K562 (cell line): Measurements from ENCODE around the gene PLEKHA6. TPM values are rescaled to one million over a fixed set of nuclear protein-coding genes. Genes with fewer than 3 reads are reported as not detected.

Experiments
- ARNT ChIP-seq, 2 experiments: fragments of 450-650 bp; IDR thresholded peaks; 2 replicates each; pipeline ENCODE4 v1.6.1; 2016; ENCODE audit warnings: mild to moderate bottlenecking in 1 of 2
- ATF3 ChIP-seq, 2 experiments: fragments of 450-650 bp in 1 of 2; sonication (generic) in 1 of 2; formaldehyde crosslinking in 1 of 2; IDR thresholded peaks in 1 of 2; conservative IDR thresholded peaks in 1 of 2; 2 replicates each; pipeline versions ENCODE4 v1.6.1 to v1.8.1; 2016 to 2023; ENCODE audit warnings: mild to moderate bottlenecking in 2 of 2, moderate library complexity in 2 of 2, inconsistent platforms in 1 of 2, missing genetic modification reagents in 1 of 2
- BDP1 ChIP-seq: IDR thresholded peaks from 3 replicates; pipeline ENCODE4 v1.6.1; 2011; ENCODE audit not compliant: insufficient read length, insufficient read depth
- CREB5 ChIP-seq: fragments of 250-450 bp; sonication (Bioruptor Pico); IDR thresholded peaks from 2 replicates; pipeline ENCODE4 v1.5.0; 2020; ENCODE audit warnings: mild to moderate bottlenecking
- ERF ChIP-seq: fragments of 450-650 bp; formaldehyde crosslinking; IDR thresholded peaks from 2 replicates; pipeline ENCODE4 v1.4.0; 2020; ENCODE audit warnings: mild to moderate bottlenecking, mixed read lengths
- FIP1L1 ChIP-seq: fragments of 200-400 bp; formaldehyde crosslinking; IDR thresholded peaks from 2 replicates; pipeline ENCODE4 v1.6.1; 2018; ENCODE audit warnings: mild to moderate bottlenecking, low read depth, low read length; ENCODE audit not compliant: poor library complexity, severe bottlenecking
- HMG20A ChIP-seq: fragments of 450-650 bp; formaldehyde crosslinking; conservative IDR thresholded peaks from 2 replicates; pipeline ENCODE4 v1.4.0; 2020; ENCODE audit warnings: mild to moderate bottlenecking, mixed read lengths
- MAX ChIP-seq: sonication (generic); formaldehyde crosslinking; IDR thresholded peaks from 2 replicates; pipeline ENCODE4 v1.9.0; 2022; ENCODE audit warnings: mild to moderate bottlenecking, missing genetic modification reagents
- PHF21A ChIP-seq: fragments of 450-650 bp; IDR thresholded peaks from 2 replicates; pipeline ENCODE4 v1.6.1; 2017; ENCODE audit warnings: low read depth, borderline replicate concordance
- PREB ChIP-seq: sonication (generic); formaldehyde crosslinking; IDR thresholded peaks from 2 replicates; pipeline ENCODE4 v1.8.1; 2023; ENCODE audit warnings: mild to moderate bottlenecking, missing genetic modification reagents
- TBL1XR1 ChIP-seq, 2 experiments: IDR thresholded peaks; 2 replicates each; pipeline ENCODE4 v1.6.1; 2012; ENCODE audit warnings: improper control_type of control experiment in 2 of 2, low read length in 2 of 2, mild to moderate bottlenecking in 1 of 2
- TEAD1 ChIP-seq, 2 experiments: fragments of 450-650 bp in 1 of 2; sonication (generic) in 1 of 2; formaldehyde crosslinking; IDR thresholded peaks; 2 replicates each; pipeline versions ENCODE4 v1.4.0 to v1.8.0; 2020 to 2022; ENCODE audit warnings: mild to moderate bottlenecking in 2 of 2, missing genetic modification reagents in 1 of 2
- THAP7 ChIP-seq: fragments of 250-450 bp; sonication (Bioruptor Pico); IDR thresholded peaks from 2 replicates; pipeline ENCODE4 v1.5.0; 2021
- THRB ChIP-seq: fragments of 450-650 bp; formaldehyde crosslinking; conservative IDR thresholded peaks from 2 replicates; pipeline ENCODE4 v1.4.0; 2022; ENCODE audit warnings: mild to moderate bottlenecking, missing genetic modification characterization
- XRCC4 ChIP-seq: IDR thresholded peaks from one replicate; pipeline ENCODE4 v1.6.1; 2011; ENCODE audit not compliant: insufficient read depth, insufficient read length; ENCODE audit errors: extremely low read depth
- ZNF324 ChIP-seq: fragments of 250-450 bp; sonication (Bioruptor Pico); IDR thresholded peaks from 2 replicates; pipeline ENCODE4 v1.4.0; 2020; ENCODE audit warnings: mild to moderate bottlenecking
- ZNF398 ChIP-seq: fragments of 250-450 bp; sonication (Bioruptor Pico); IDR thresholded peaks from 2 replicates; pipeline ENCODE4 v1.8.0; 2021; ENCODE audit warnings: moderate library complexity, mild to moderate bottlenecking, inconsistent platforms
- ZNF511 ChIP-seq: sonication (generic); formaldehyde crosslinking; IDR thresholded peaks from 2 replicates; pipeline ENCODE4 v1.8.0; 2022; ENCODE audit warnings: mild to moderate bottlenecking, missing genetic modification reagents
- ZNF583 ChIP-seq: fragments of 250-450 bp; sonication (Bioruptor Pico); IDR thresholded peaks from 2 replicates; pipeline ENCODE4 v1.4.0; 2020
- polyA plus RNA-seq, 8 experiments: library from polyadenylated mRNA; depleted of rRNA in 4 of 8; stranded (reverse) in 5 of 8; unstranded in 3 of 8; fragments of >200 nt; fragmentation: Nextera tagmentation in 2 of 8; fragmentation: Illumina TruSeq in 1 of 8; extraction: Ambion mirVana in 2 of 8; extraction: Trizol in 1 of 8; gene quantifications; 2 replicates each; pipeline versions ENCODE4 v1.2.1 to v1.2.3, GENCODE V29; 2011 to 2014; ENCODE audit warnings: inconsistent platforms in 1 of 8, missing spikeins in 1 of 8
- total RNA-seq, 7 experiments: library from RNA; depleted of rRNA in 6 of 7; stranded (reverse); fragments of >200 nt in 6 of 7; fragmentation: Illumina TruSeq in 2 of 7; extraction: Trizol in 2 of 7; gene quantifications; 2 replicates each; pipeline versions ENCODE4 v1.2.1 to v1.2.3, GENCODE V29; 2011 to 2021; ENCODE audit warnings: low replicate concordance in 1 of 7

Gene PLEKHA6
- total and polyA plus RNA-seq, 9 of the 15 experiments (the other 6 are each of a cell fraction or from before 2014, with no cell fraction given), result under 0.01 to 0.33 (median 0.01) TPM; not detected in 4

GRCh38 chr1:204171751-204172178 lies 188.0 kb downstream of the PLEKHA6 start (continued):
- TF ChIP-seq BDP1 (no peak), PHF21A (no peak), ARNT (IDR thresholded peaks at IDR 0.05) (no peak), ZNF324 (CRISPR knock-in tag) (peak; percentile 60; the same call in 1 of the 2 replicates), XRCC4 (no peak), TEAD1 (CRISPR knock-in tag; IDR thresholded peaks at IDR 0.05) (peak in 1 of 2 experiments; percentile 97; a peak in 2 of 4 replicates), ZNF511 (CRISPR knock-in tag) (no peak), THRB (CRISPR knock-in tag) (peak; percentile 87), CREB5 (peak; percentile 79; the same call in 1 of the 2 replicates), ATF3 (IDR thresholded peaks at IDR 0.05) (no peak), ATF3 (CRISPR knock-in tag; conservative IDR thresholded peaks at IDR 0.05) (no peak), ZNF398 (CRISPR knock-in tag) (no peak), TBL1XR1 (IDR thresholded peaks at IDR 0.05; ENCODE audit: low read length in 2 of 2) (no peak), PREB (CRISPR knock-in tag) (no peak), MAX (CRISPR knock-in tag) (no peak), ZNF583 (CRISPR knock-in tag) (peak; percentile 97), ERF (CRISPR knock-in tag) (peak; percentile 98), THAP7 (CRISPR knock-in tag) (no peak), HMG20A (no peak; the same call in 1 of the 2 replicates), FIP1L1 (no peak)
